CD4-positive, alpha-beta T cell treated with Interleukin-6 for 4 hours (primary cell): Measurements from ENCODE around the gene TRPM2.
"Not testable (repeated sequence)": the region's sequence is repeated elsewhere in the genome, so short reads cannot be mapped to it uniquely, and the experiment has no call there.

Source experiments
- DNase-seq: peaks from one replicate; pipeline ENCODE4 v3.0.0-alpha.2; 2020; ENCODE audit warnings: mixed read lengths

TRPM2 gene

DNA sequence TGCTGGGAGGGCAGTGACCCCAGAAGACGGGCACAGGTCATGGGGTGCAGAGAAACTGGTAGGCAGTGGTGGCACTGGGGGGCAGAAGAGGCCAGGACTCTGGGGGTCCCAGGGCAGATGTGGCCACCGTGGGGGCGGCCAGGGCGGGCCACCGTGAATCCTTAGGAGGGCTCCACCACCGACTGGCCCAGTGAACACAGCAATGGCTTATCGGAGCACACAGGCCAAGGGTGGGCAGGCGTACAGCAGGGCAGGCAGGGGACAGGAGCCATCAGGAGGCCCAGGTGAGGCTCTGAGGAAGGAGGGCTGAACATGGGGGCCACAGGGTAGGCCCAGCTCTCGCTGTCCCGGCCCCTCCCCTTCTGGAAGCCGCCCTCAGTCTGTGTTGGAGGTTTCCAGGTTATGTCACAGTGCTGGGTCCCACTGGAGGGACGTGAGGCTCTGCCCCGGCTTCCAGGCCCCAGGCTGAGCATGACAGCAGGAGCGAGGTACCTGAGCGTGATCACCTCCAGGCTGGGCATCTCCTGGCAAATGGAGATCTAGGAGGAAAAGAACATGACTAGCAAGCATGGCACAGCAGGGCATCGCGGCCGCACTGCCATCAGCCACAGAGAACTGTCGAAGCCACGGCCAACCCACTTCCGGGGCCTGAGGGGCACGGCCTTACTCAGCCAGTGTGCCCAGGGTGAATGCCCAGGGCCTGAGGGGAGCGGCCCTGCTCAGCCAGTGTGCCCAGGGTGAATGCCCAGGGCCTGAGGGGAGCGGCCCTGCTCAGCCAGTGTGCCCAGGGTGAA is 18.0 kb upstream of the TRPM2 start:
- no peak for DNase-seq

DNA sequence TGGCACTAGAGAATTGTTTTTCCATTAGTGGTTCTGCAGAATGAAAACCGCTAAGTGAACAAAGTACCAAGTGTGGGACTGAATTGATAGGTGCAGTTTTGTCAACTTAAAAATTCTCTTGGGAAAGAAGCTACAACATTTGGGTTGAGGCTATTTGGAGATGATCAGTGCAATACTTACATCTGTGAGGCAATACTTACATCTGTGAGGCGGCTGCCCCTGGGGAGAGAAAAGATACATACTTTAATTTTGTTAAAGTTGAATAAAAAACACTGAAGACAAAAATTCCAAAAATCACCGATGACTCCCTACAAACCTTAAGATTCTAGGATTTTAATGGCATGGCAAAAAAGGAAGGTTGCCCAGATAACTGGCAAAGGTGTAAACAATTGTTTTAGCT is 16.0 kb upstream of the TRPM2 start:
- no peak for DNase-seq

DNA sequence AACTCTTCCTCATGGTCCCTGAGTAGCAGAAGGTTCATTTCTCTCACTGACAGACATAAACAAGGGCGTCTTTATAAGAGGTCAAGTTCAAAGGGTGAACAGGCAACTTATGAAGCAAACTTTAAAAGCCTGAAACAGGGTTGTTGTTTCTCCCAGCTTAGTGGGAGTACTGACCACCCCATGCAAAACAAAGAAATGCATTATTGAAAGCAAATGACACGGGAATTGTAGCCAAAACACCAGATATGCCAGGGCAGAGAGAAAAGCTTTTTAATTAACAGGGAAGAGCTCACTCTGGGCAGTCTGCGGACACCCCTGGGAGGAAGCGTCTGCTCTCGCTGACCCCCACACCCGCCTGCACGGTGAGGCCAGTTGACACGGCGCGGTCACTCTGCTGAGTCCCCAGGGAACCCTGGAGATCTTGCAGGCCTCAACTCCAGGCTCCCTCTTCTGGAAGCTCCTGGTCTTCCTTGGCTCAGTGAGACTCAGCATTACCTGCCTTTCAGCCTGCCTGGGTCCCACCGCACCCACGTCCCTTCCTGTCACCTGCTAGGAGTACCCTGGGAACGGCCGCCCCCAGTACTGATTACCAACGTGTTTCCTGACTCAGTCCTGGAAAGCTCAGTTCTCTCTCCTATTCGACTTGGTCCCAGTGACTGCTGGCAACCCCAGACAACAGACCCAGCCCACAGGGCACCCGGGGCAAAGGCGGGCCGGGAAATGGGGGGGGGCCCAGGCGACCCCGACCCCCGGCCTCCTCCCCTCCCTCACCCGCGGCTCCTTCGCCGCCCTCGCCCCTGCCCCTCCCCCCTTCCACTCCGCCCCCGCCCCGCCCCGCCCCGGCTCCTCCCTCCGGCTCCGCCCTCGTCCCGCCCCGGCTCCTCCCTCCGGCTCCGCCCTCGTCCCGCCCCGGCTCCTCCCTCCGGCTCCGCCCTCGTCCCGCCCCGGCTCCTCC is 15.2 kb upstream of the TRPM2 start:
- DNase-seq, result peak; percentile 48

DNA sequence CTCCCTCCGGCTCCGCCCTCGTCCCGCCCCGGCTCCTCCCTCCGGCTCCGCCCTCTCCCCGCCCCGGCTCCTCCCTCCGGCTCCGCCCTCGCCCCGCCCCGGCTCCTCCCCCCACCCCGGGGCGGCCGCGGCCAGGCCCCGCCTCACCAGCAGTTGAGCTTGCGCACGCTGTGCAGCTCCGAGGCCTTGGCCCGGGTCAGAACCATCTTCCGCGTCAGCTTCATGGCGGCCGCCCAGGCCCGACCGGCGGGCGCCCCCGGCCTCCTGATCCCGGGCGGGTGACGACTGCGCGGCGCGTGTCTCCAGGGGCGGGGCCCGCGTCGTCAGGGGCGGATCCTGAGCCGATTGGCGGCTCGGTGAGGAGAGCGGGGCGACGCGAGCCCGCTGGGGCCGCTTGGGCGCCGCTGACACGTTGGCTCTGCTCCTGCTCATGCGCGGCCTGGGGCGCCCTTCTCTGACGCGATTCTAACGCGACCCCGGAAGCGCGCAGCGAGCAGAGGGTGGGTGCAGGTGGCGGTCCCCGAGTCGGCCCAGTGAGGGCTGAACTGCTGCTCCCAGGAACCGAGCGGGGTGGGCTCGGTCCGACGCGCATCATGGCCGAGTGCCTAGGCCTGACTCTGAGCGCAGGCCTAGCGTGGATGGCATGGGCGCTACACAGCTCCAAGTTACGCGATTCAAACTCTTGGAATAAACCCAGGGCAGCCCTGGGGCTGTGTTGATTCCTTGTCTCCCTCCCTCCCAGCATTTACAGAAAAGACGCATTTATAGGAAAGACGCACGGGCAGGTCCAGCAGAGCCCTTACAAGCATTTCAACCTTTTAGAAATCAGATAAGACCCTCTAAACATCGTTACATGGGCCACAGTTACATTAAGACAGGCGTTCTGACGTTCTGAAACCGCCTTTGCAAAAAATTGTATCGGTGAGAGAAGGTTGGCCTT is 14.2 kb upstream of the TRPM2 start, which contains the start of gene CFAP410:
Gene CFAP410, minus strand, starts transcription at position 420 of the 940 bp plus-strand sequence. Its CDS starts 196 bp downstream, at position 224.
- DNase-seq, result peak; percentile 95

DNA sequence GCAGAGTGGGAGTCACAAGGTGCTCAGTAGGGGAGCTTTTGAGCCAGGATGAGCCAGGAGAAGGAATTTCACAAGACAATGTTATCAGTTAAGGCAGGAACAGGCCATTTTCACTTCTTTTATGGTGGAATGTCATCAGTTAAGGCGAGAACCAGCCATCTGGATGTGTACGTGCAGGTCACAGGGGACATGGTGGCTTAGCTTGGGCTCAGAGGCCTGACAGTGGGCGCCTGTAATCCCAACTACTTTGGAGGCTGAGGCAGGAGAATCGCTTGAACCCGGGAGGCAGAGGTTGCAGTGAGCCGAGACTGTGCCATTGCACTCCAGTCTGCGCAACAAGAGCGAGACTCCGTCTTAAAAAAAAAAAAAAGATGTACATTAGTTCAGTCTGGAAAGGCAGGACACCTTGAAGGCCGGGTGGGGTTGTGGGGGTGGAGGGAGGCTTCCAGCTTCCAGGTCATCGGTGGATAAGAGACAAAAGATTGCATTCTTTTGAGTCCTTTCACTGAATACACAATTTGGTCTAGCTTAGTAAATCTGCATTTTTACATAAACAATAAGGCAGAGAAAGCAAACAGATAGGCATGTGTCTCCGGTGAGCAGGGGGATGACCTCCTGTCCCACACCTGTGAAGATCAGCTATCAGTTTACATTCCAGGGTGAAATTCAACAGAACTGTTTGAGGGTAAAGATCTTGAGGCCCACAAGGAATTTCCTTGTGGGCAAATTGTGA is 11.5 kb upstream of the TRPM2 start:
- not testable (repeated sequence) for DNase-seq

DNA sequence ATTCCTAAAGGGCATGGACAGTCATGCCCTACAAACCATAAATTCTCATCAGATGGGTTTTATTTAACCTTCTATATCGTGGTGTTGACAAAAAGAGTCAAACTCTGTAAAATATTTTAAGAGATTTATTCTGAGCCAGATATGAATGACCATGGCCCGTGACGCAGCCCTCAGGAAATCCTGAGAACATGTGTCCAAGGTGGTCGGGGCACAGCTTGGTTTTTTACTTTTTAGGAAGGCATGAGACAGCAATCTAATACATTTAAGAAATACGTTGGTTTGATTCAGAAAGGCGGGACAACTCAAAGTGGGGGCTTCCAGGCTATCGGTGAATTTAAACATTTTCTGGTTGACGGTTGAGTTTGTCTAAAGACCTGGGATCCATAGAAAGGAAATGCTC is 10.4 kb upstream of the TRPM2 start:
- not testable (repeated sequence) for DNase-seq

DNA sequence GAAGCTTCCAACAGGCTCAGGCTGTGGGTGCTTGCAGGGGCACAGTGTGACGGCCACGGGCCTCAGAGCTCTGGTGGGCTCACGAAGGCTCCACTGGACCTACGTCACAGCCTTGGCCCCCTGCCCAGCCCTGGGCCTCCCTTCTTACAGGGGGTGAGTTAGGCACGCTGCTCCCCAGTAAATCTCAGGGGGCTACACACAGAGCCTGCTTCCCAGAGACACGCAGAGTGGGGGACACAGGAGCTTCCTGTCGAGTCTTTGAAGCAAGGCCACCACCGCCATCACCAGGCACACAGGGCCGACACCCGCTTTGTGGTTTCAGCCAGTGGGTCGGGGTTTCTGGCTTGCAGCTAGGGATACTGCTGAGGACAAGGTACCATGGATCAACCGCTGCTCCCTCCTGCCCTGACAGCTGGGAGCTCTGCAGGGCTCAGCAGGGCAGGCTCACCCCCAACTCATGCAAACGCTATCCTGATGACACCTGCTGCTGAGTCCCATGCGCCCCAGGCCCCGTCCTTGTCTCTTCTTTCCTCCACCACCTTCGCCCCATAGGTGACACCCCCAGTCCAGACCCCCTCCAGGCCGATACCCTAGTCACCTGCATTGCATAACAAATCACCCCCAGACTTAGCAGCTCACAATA is 8.8 kb upstream of the TRPM2 start:
- DNase-seq, result no peak

DNA sequence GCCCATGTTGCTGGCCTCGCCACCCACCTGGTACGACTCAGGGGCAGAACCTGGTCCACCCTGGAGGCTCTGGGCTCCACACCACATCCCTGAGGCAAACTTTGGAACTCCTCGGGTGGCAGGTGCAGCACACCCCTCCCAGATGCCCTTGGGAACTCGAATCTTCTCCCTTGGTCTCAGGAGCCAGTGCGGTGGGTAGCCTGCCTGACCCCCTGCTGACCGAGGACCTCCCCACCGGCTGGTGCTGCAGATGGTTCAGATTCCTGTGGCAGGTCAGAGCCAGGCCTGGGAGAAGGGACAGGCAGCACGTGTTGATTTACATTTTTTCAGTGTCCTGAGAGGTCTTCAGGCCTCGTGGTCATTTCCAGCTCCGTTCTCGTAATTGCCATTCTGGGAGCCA is 7.9 kb upstream of the TRPM2 start:
- DNase-seq, result no peak

DNA sequence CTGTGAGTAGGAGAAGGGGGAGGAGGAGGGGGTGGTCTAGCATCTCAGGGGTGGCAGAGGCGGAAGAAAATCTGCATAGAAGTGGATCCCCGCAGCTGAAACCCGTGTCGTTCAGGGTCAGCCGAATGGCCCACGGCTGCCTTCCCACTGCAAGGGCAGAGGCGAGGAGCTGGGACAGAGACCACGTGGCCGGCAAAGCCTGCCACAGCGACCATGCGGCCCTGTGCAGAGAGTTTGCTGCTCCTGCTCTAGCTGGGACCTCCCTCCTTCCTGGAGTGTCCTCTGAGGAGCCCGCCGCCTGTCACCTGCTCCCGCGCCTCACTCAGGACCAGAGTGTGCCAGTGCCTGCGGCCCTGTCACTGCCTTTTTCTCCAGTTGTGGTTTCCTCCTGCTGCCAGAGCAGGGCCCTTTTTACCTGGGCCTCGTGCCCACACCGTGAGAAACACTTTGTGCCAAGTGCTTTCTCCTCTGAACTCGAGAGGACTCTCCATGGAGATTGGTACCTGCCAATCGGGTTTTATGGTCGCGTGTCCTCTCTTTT is 5.4 kb upstream of the TRPM2 start:
- DNase-seq, result no peak

DNA sequence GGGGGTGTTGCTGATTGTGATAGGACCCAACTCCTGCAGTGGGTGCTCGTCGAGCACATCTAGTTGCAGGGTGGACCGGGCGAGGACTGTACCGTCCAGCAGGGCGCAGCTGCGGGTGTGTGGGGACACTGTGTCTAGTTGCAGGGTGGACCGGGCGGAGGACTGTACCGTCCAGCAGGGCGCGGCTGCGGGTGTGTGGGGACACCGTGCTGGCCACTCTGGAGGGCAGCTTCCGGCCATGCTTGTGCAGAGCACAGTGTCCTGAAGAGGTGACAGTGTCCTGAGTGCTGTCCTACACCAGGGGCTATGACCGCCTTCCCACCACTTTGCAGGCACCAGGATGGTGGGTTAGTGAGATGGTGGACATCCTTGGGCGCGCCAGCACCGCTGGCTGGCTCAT is 4.6 kb upstream of the TRPM2 start:
- DNase-seq, result no peak

DNA sequence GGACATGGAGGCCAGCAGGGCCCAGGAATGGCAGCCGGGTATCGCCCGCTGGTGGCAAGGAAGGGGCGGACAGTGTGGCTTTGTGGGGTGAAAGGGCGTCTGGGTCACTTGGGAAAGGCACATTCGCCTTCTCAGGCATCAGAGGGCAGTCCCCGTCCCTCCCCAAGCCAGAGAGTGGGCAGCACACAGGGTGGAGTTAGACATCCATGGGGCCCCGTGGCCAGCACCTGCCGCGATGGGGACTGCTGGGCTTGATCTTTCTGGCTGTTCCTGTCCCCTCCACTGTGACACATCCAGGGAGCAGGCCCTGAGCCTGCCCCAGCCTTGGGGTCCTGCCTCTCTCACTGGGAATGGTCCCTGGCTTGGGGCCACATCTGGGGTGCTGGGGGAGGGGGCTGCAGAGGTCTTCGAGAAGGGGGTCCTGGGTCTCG is 4.0 kb upstream of the TRPM2 start:
- DNase-seq, result no peak

DNA sequence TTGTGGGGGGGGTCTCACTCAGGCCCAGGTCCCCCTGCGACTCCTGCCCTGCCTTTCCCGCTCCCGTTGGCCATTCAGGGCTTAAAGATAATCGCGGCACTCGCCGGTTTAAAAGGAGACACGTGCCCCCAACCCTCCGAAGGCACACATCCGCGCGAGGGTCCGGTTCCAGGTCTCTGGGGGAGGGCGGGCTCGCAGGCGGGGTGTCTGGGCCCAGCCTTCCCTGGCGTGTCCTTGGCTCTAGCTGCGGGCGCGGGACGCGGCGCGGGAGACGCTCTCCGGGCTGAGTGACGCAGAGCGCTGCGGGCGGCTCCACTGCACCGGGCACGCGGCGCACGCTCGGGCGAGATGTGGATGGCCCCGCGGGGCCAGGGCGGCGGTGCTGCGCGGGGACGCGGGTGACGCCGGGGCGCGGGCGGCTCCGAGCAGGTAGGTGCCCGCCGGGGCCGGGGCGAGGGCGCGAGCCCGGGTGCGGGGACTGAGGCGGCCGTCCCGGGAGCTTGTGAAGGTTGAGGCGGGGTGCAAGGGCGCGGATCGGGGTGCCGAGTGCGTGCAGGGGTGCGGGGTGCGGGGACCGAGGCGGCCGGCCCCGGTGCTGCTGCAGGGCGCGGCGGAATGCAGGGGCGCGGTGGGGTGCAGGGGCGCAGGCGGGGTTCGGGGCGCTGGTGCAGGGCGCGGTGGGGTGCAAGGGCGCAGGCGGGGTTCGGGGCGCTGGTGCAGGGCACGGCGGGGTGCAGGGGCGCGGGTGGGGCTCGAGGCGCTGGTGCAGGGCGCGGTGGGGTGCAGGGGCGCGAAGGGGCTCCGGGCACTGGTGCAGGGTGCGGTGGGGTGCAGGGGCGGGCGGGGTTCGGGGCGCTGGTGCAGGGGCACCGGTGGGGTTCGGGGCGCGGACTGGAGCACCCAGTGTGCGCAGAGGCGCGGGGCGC is 3.3 kb upstream of the TRPM2 start:
- DNase-seq, result no peak

DNA sequence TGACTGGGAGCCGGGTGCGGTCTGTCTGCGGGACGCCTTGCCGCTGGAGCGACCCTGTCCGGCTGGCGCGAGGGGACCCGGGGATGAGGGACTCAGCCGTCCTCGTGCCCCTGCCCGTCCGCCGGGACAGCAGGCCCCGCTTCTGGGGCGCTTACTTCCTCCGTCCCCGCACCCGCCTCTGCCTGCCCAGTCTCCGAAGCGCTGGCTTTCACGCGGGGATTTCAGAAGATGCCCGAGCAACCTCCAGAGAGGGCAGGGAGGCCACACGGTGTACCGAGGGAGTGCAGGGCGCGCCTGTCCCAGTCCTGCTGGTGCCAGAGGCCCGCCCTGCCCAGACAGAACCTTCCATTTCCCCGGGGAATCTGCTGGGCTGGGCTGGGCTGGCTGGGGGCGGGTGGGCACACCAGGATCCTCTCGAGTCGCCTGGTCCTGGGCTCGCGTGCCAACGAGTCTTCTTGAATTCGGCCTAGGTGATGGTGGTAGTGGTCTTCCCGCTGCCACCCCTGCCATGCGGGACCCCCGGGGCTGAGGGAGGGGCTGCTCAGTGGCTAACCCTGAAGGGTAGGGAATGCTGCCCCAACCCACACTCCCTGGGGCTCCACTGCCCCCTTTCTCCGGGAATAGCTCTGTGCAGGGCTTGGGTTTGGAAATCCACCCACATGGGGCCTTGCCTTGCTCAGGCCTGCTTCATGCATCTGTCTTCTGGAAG is 2.5 kb upstream of the TRPM2 start:
- DNase-seq, result no peak

DNA sequence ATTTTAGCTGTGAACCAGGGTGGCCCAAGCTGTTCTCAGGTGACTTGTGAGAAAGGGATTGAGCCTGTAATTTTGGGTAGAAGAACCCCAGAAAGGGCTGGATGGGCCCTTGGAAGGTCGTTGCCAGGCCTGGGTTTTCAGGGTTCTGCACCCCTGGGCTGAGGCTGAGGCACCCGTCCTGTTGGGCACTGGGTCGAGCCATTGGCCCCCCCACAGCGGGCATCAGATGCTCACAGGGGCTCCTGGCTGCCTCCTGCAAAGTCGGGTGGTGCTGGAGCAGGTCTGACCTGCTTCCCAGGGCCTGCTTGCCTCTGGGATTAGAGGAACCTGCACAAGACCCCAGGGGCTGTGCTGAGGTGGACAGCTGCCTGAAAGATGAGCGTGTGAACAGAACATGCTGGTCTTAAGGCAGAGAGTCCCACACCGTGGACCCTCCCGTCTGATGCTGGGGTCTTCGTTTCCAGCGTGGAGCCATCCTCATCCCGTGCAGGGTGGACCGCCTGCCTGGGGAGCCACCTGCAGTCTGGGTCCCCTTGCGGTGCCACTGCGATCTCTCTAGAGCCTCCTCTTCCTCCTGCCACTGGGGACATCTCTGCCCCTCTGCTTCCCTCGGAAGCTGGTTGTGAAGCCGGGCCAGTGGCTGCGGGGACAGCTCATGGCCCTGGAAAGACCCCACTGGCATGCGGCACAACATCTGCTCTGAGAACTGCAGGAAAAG is 1.7 kb upstream of the TRPM2 start:
- DNase-seq, result no peak

DNA sequence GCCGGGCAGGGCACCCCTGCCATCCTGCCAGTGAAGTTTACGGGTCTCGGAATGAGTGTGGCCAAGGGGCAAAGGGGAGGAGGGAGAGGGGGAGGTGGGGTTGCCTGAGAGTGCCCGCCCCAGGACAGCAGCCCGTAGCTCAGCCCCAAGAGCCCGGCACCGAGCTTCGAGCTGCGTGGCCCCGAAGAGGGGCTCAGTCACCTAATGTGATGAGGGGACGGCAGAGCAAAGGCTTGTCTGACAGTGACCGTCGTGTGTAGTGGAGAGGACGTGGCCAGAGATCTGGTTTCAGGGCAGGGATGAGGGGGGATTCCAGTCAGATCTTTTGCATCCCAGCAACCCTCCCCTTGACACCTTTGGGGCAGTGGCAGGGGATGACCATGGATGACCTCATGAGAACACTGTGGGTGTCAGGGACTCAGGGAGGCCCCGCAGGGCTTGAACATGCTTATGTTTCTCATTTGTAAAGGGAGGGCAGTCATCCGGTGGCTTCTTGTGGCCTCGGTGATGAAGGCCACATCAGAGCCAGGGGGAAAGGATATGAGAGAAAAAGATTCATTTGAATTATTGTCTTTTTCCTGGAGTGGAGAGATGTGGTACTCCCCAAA is 1.1 kb upstream of the TRPM2 start:
- no peak for DNase-seq

DNA sequence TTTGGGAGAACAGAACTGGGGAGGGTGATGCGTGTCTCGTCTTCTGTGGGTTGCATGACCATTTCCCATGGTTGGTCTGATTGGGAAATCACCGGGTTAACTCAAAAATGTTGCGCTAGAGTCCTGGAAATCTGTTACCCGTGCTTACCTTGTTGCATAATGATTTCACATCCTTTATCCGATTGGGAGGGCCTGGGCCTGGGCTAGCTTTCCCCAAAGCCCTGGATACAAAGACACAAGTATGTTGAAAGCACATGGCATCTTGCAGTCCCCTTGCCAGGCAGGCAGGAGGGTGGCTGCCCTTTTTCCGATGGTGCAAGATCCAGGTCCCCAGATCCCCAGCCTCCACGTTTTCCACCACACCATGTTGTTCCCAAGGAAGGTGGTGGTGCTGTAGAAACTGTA is 582 bp downstream of the TRPM2 start:
- no peak for DNase-seq

DNA sequence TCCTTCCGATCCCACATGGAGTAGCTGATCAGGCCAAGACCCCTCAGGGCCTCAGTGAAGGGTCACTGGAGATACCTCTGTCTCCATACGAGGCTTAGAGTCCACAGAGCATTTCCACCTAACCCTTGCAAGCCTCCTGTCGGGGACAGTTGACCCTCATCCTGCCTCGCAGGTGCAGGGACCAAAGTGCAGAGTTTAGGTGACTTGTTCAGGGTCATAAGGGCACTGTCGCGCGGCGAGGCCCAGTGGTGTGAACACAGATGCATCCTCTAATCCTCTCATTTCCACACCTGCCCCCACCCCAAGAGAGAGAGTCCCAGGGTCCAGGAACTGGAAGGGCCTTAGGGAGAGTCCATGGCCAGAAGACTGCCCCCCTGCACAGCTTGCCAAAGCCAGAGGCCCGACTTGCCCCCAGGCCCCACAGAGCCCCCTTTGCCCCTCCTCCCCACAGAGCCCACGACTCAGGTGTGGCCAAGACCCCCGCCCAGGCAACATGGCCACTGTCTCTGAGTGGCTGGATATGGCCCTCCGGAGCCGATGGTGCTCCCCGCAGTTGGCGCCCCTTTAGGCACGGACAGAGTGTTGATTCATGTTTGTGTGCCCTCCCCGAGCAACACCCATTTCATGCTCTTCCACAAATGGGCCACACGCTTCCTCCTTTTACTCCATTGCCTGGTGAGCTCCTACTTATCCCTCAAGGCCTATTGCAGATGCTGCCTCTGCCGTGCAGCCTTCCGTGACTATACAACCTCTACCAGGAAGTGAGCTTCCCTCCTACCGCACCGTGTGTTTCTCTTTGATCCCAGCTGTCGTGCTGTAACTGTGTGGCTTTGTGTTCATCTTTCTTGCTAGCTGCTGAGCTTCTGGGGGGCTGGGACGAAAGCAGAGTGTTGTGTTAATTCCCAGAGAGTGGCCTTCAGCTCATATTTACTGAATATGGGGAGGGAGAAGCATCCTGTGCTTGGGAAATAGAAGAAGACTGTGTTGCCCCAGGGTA is 1.7 kb downstream of the TRPM2 start:
- peak; percentile 53 for DNase-seq
